ENCODE results near the gene NAV1.

NAV1 gene

GRCh38 chr1:201530741-201531531 lies 8.0 kb upstream of the NAV1 start:
- Histone ChIP-seq H3K27me3 (ENCODE audit: control insufficient read depth, low read length) (peaks cover 10% of the 10 kb centered on the region), H3F3A (ENCODE audit: control insufficient read depth, insufficient read depth) (no peaks in the 10 kb centered on the region), H3K4me1 (ENCODE audit: control insufficient read depth, low read length) (no peaks in the 10 kb centered on the region), H3K9me2 (replicated peaks; ENCODE audit: control insufficient read depth, low read length) (no peaks in the 10 kb centered on the region), H3K4me3 (ENCODE audit: low read length) (no peak overlapping the region), H3K27ac (ENCODE audit: low read depth, low read length) (no peak overlapping the region), H3K9me3 (ENCODE audit: control insufficient read depth, insufficient read depth, low read length) (no peaks in the 10 kb centered on the region), H4K20me1 (ENCODE audit: control insufficient read depth, insufficient read depth, low read depth, low read length) (peaks cover 3% of the 10 kb centered on the region; the same call in 1 of the 2 replicates), H3K79me2 (ENCODE audit: control insufficient read depth, low read length) (no peaks in the 10 kb centered on the region), H3K4me2 (ENCODE audit: low read length) (no peak overlapping the region), H3K36me3 (ENCODE audit: control insufficient read depth, low read length) (no peaks in the 10 kb centered on the region)
- peak; percentile 67 for TF ChIP-seq CTCF (IDR thresholded peaks at IDR 0.05; ENCODE audit: low read depth, low read length, poor library complexity, severe bottlenecking)
- no peak for TF ChIP-seq EZH2phosphoT487 (IDR thresholded peaks at IDR 0.05; ENCODE audit: borderline replicate concordance, low read length)

GRCh38 chr1:201531551-201532425 lies 7.1 kb upstream of the NAV1 start:
- H3K4me3 ChIP-seq (ENCODE audit: low read length): no peak overlapping the region

GRCh38 chr1:201533836-201534235 lies 5.1 kb upstream of the NAV1 start:
- H3K79me2 ChIP-seq (ENCODE audit: control insufficient read depth, low read length): no peaks in the 10 kb centered on the region
- no peak overlapping the region for H3K27ac ChIP-seq (ENCODE audit: low read depth, low read length)
- TF ChIP-seq CTCF (IDR thresholded peaks at IDR 0.05; ENCODE audit: low read depth, low read length, poor library complexity, severe bottlenecking) (no peak), EZH2phosphoT487 (IDR thresholded peaks at IDR 0.05; ENCODE audit: borderline replicate concordance, low read length) (no peak)

More at GRCh38 chr1:201531551-201532425, 7.1 kb upstream of the NAV1 start:
- no peaks in the 10 kb centered on the region for H3K4me1 ChIP-seq (ENCODE audit: control insufficient read depth, low read length)
- TF ChIP-seq EZH2phosphoT487 (IDR thresholded peaks at IDR 0.05; ENCODE audit: borderline replicate concordance, low read length): no peak
- no peak for TF ChIP-seq CTCF (IDR thresholded peaks at IDR 0.05; ENCODE audit: low read depth, low read length, poor library complexity, severe bottlenecking)
- no peak overlapping the region for H3K4me2 ChIP-seq (ENCODE audit: low read length)
- H4K20me1 ChIP-seq (ENCODE audit: control insufficient read depth, insufficient read depth, low read depth, low read length): peaks cover 3% of the 10 kb centered on the region; the same call in 1 of the 2 replicates
- no peaks in the 10 kb centered on the region for H3K36me3 ChIP-seq (ENCODE audit: control insufficient read depth, low read length)
- H3K27me3 ChIP-seq (ENCODE audit: control insufficient read depth, low read length): peaks cover 18% of the 10 kb centered on the region
- H3K27ac ChIP-seq (ENCODE audit: low read depth, low read length): no peak overlapping the region
- no peaks in the 10 kb centered on the region for H3K79me2 ChIP-seq (ENCODE audit: control insufficient read depth, low read length)
- no peaks in the 10 kb centered on the region for H3K9me3 ChIP-seq (ENCODE audit: control insufficient read depth, insufficient read depth, low read length)
- H3K9me2 ChIP-seq (replicated peaks; ENCODE audit: control insufficient read depth, low read length): no peaks in the 10 kb centered on the region
- no peaks in the 10 kb centered on the region for H3F3A ChIP-seq (ENCODE audit: control insufficient read depth, insufficient read depth)

More at GRCh38 chr1:201533836-201534235, 5.1 kb upstream of the NAV1 start:
- Histone ChIP-seq H3K9me2 (replicated peaks; ENCODE audit: control insufficient read depth, low read length) (no peaks in the 10 kb centered on the region), H3K27me3 (ENCODE audit: control insufficient read depth, low read length) (peaks cover 39% of the 10 kb centered on the region), H4K20me1 (ENCODE audit: control insufficient read depth, insufficient read depth, low read depth, low read length) (peaks cover 3% of the 10 kb centered on the region; the same call in 1 of the 2 replicates), H3K9me3 (ENCODE audit: control insufficient read depth, insufficient read depth, low read length) (no peaks in the 10 kb centered on the region), H3K36me3 (ENCODE audit: control insufficient read depth, low read length) (no peaks in the 10 kb centered on the region), H3K4me1 (ENCODE audit: control insufficient read depth, low read length) (peaks cover 6% of the 10 kb centered on the region; the same call in 1 of the 2 replicates), H3K4me2 (ENCODE audit: low read length) (no peak overlapping the region), H3K4me3 (ENCODE audit: low read length) (no peak overlapping the region), H3F3A (ENCODE audit: control insufficient read depth, insufficient read depth) (no peaks in the 10 kb centered on the region)
